ENCODE data around the gene NDUFC1.
"Not testable (repeated sequence)": the region's sequence is repeated elsewhere in the genome, so short reads cannot be mapped to it uniquely, and the experiment has no call there.

The NDUFC1 gene

DNA sequence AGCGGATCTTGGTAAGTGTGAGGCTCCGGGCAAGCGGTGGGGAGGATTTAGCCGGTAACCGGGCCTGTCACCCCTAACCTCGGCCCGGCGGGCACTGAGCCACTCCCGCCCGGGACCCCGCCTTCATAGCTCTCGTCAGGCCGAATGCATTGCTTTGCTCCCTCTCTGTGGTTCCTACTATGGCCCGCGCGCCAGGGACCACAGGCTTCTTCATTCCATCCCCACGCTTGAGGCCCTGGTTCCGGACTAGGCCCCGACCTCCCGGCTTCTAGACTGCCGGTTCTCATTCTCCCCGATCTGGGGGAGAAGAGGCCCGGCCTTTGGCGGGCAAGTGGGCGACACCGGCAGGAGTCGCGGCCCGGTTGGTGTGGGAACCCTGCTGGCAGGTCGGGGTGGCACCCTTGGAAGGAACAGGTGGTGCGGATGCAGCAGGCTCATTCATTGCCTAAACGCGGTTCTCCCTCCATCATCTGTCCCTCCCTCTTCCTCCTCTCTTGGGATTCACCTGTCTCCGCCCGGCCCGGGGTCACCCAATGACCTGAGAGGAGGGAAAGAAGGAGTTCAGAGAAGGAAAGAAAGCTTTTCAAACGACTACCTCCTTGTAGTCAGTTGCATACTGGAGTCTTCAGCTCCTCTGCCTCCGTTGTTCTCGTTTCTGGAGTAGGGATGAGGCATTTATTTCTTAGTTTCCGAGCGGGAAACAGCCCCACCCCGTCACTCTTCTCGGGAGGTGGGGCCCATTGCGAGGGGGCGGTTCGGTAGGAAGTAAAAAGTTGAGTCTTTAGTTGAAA, at the start of gene NDUFC1:
Gene NDUFC1 (minus strand): TSS at position 657 of the 791 bp plus-strand sequence. CDS start 6,679 bp downstream, outside the sequence.
- peak; percentile 83 for DNase-seq (ENCODE audit: low spot score)
- Histone ChIP-seq H3K27ac (peak within 1 kb of the TSS; percentile 93 to 94), H3K4me3 (peak within 1 kb of the TSS; percentile 94)
- TF ChIP-seq, protein P1, sequence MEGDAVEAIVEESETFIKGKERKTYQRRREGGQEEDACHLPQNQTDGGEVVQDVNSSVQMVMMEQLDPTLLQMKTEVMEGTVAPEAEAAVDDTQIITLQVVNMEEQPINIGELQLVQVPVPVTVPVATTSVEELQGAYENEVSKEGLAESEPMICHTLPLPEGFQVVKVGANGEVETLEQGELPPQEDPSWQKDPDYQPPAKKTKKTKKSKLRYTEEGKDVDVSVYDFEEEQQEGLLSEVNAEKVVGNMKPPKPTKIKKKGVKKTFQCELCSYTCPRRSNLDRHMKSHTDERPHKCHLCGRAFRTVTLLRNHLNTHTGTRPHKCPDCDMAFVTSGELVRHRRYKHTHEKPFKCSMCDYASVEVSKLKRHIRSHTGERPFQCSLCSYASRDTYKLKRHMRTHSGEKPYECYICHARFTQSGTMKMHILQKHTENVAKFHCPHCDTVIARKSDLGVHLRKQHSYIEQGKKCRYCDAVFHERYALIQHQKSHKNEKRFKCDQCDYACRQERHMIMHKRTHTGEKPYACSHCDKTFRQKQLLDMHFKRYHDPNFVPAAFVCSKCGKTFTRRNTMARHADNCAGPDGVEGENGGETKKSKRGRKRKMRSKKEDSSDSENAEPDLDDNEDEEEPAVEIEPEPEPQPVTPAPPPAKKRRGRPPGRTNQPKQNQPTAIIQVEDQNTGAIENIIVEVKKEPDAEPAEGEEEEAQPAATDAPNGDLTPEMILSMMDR (IDR thresholded peaks at IDR 0.05), result no peak

DNA sequence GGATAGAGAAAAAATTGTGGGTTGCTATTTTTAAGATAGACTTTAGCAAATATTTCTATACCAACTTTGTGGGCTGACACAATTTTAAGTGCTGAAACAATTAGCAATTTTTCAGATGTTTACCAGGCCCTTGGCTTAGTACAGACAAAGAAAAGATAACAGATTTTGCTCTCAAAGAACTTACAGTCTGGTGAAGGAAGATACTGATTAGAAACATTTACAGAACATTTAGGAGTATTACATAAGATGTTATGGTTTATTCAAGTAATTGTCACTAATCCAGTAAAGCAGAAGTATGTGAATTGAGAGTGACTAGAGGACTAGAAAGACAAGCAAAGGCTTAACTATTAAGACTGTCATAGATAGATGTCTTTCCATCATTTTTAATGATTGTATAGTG, 35.3 kb upstream of the NDUFC1 start:
- no peak for DNase-seq (ENCODE audit: low spot score)
- H3K4me3 ChIP-seq, result no peak overlapping the region
- TF ChIP-seq, protein P1 (IDR thresholded peaks at IDR 0.05), result no peak
- no peak overlapping the region for H3K27ac ChIP-seq

DNA sequence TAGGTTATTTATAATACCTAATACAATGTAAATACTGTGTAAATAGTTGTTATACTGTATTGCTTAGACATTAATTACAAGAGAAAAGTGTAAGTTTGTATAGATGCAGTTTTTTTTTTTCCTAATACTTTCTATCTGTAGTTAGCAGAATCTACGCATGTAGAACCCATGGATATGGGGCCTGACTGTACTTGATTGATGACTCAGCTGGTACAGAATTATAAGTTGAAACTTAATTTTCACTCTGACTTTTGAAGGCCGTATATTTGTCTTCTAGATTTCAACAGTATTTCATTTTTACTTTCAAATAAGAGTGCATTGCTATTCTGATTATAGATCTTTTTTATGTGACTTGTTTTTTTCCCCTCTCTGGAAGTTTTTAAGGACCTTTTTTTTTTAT, 30.8 kb upstream of the NDUFC1 start:
- TF ChIP-seq, protein P1 (IDR thresholded peaks at IDR 0.05), result no peak

DNA sequence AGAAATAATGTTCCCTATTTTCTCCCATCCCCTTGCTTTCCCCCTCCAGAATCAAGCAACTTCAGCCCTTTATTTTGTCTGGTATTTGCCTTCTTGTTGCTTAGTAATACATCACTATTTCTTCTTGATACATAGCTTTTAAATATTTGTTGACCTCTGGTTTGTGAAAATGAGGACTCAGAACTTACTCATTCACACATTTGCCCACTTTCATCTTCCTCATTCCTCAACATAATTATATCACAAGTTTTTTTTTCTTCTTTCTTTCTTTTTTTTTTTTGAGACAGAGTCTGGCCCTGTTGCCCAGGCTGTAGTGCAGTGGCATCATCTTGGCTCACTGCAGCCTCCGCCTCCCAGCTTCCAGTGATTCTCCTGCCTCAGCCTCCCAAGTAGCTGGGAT, 28.9 kb upstream of the NDUFC1 start:
- no peak overlapping the region for H3K4me3 ChIP-seq
- no peak for DNase-seq (ENCODE audit: low spot score)
- no peak overlapping the region for H3K27ac ChIP-seq
- TF ChIP-seq, protein P1 (IDR thresholded peaks at IDR 0.05), result no peak

More for the DNA sequence above, 30.8 kb upstream of the NDUFC1 start:
- no peak for DNase-seq (ENCODE audit: low spot score)
- Histone ChIP-seq H3K27ac (no peak overlapping the region), H3K4me3 (no peak overlapping the region)

DNA sequence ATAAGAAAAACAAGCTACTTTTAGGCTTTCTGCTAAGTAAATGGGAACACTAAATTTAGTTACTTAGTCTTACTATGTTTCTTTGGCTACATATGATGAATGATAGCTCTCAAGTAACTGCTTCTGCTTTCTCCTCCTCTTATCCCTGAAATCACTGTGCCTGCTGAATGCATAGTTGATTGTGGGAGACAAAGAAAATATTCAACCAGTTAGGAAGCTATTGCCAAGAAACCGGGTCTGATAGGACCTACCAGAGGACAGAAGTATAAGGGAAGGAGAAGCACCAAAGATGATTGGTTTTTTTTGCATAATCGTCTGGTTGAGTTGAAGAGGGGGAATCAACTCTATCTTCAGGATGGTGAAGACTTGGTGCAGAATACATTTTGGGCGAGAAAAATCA, 28.0 kb upstream of the NDUFC1 start:
- Histone ChIP-seq H3K27ac (no peak overlapping the region), H3K4me3 (no peak overlapping the region)
- DNase-seq (ENCODE audit: low spot score), result no peak
- TF ChIP-seq, protein P1 (IDR thresholded peaks at IDR 0.05), result no peak

DNA sequence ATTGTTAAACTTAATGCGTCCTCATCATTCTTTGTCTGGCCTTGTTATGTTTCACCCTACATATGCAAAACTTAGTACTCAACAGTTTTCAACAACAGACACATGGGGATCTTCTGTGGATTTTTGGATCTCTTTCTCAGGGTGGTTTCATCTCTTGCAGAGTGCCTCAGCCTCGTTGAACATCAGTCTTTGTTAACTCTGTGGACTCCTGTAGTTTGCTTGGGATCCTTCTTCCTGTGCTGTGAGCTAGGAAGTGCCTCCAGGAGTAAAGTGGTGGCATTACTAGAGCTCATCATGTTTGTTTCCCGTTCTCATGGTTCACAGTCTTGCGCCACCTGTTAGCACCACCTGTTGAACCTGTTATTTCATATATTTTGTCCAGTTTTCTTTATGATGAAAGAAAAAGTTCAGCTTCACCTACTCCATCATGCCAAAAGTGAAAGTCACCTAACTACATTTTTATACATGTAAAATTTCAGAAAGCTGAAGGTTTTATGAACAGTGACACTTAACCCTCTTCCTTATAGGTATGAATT, 27.5 kb upstream of the NDUFC1 start:
- TF ChIP-seq, protein P1 (IDR thresholded peaks at IDR 0.05), result no peak
- H3K4me3 ChIP-seq, result no peak overlapping the region
- no peak overlapping the region for H3K27ac ChIP-seq
- no peak for DNase-seq (ENCODE audit: low spot score)

DNA sequence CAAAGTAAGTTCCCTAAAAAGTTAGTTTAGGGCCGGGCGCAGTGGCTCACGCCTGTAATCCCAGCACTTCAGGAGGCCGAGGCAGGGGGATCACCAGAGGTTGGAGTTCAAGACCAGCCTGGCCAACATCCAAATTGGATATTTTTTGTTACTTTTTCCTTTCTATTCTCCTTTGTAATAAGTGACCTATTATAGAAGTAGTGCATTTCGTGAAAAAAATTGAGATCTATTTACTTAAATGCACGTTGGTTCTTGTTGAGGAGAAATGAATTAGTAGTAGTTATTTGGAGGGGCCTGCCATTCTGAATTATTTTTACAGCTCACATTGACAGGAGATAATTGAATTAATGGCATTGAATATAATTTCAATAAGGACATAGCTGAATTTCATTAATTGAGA, 22.3 kb upstream of the NDUFC1 start:
- TF ChIP-seq, protein P1 (IDR thresholded peaks at IDR 0.05), result no peak
- no peak for DNase-seq (ENCODE audit: low spot score)
- H3K27ac ChIP-seq, result no peak overlapping the region
- no peak overlapping the region for H3K4me3 ChIP-seq

DNA sequence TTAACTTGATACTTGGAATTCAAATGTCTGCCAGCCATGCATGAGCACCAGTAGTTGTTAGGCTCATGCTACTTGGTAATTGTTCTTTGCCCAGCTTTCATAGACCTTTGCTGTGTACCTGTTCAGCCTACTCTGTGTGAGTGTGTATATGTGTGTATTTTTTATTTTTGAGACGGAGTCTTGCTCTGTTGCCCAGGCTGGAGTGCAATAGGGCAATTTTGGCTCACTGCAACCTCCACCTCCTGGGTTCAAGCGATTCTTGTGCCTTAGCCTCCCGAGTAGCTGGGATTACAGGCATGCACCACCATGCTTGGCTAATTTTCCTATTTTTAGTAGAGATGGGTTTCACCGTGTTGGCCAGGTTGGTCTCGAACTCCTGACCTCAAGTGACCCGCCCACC, 20.3 kb upstream of the NDUFC1 start:
- not testable (repeated sequence) for H3K4me3 ChIP-seq; DNase-seq (ENCODE audit: low spot score); H3K27ac ChIP-seq

DNA sequence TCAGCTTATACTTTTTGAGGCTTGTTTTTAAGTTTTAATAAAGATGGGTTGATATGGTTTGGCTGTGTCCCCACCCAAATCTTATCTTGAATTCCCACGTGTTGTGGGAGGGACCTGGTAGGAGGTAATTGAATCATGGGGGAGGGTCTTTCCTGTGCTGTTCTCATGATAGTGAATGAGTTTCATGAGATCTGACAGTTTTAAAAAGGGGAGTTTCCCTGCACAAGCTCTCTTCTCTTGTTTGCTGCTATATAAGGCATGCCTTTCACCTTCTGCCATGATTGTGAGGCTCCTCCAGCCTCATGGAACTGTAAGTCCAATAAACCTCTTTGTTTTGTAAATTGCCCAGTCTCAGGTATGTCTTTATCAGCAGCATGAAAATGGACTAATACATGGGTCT, 19.8 kb upstream of the NDUFC1 start:
- not testable (repeated sequence) for H3K27ac ChIP-seq; DNase-seq (ENCODE audit: low spot score); H3K4me3 ChIP-seq

Measured in coronary artery (tissue), 2 donors.